ENCODE data around the gene ZNF777. TPM values are rescaled to one million over a fixed set of nuclear protein-coding genes. Genes with fewer than 3 reads are reported as not detected.

The ZNF777 gene
- total RNA-seq, 2 donors from 2014 or later, result 9.7 to 11.1 TPM

GRCh38 chr7:149420006-149420405, 40.9 kb downstream of the ZNF777 start:
- Histone ChIP-seq H3K4me1 (ENCODE audit: control insufficient read depth, insufficient read depth, low read length) (no peaks in the 10 kb centered on the region), H3K4me3 (ENCODE audit: low read length) (no peak overlapping the region), H3K27me3 (ENCODE audit: control insufficient read depth, insufficient read depth, low read length, poor library complexity, severe bottlenecking) (no peaks in the 10 kb centered on the region), H3K36me3 (ENCODE audit: control insufficient read depth, insufficient read depth, low read length) (no peaks in the 10 kb centered on the region), H3K9me3 (ENCODE audit: control insufficient read depth, low read length) (no peaks in the 10 kb centered on the region), H3K9ac (ENCODE audit: extremely low read depth, low read length, poor library complexity, severe bottlenecking) (no peak overlapping the region), H3K27ac (ENCODE audit: low read depth, low read length) (no peak overlapping the region)
- Mint-ChIP-seq H3K36me3 (ENCODE audit: low read depth) (no peaks in the 10 kb centered on the region), H3K9me3 (no peaks in the 10 kb centered on the region), H3K4me1 (peaks cover 11% of the 10 kb centered on the region), H3K27ac (no peak overlapping the region), H3K27me3 (ENCODE audit: insufficient read depth) (peaks cover 19% of the 10 kb centered on the region), H3K4me3 (no peak overlapping the region)
- WGBS, 2 experiments (ENCODE audit: insufficient coverage in 1 of 2, insufficient read length in 1 of 2), result 88 to 100% methylated on average over 3 of the region's 3 CpGs
- DNase-seq, result no peak
- no peak for TF ChIP-seq CTCF (conservative IDR thresholded peaks at IDR 0.05)

GRCh38 chr7:149415391-149416071, 45.3 kb downstream of the ZNF777 start:
- peaks cover 4% of the 10 kb centered on the region for H3K4me1 Mint-ChIP-seq
- H3K9me3 Mint-ChIP-seq, result peaks cover 3% of the 10 kb centered on the region
- H3K4me3 Mint-ChIP-seq, result peak overlapping the region; percentile 68
- H3K36me3 Mint-ChIP-seq (ENCODE audit: low read depth), result no peaks in the 10 kb centered on the region
- H3K4me3 ChIP-seq (ENCODE audit: low read length), result peak overlapping the region; percentile 70
- no peak for DNase-seq
- H3K9ac ChIP-seq (ENCODE audit: extremely low read depth, low read length, poor library complexity, severe bottlenecking), result no peak overlapping the region
- H3K27me3 ChIP-seq (ENCODE audit: control insufficient read depth, insufficient read depth, low read length, poor library complexity, severe bottlenecking), result peaks cover 5% of the 10 kb centered on the region
- 44 to 64% methylated on average over 18 to 26 of the region's 26 CpGs for WGBS, 2 experiments (ENCODE audit: insufficient coverage in 1 of 2, insufficient read length in 1 of 2)
- H3K9me3 ChIP-seq (ENCODE audit: control insufficient read depth, low read length), result no peaks in the 10 kb centered on the region
- no peaks in the 10 kb centered on the region for H3K4me1 ChIP-seq (ENCODE audit: control insufficient read depth, insufficient read depth, low read length)
- H3K27ac ChIP-seq (ENCODE audit: low read depth, low read length), result no peak overlapping the region
- TF ChIP-seq CTCF (conservative IDR thresholded peaks at IDR 0.05), result no peak
- no peaks in the 10 kb centered on the region for H3K36me3 ChIP-seq (ENCODE audit: control insufficient read depth, insufficient read depth, low read length)
- peaks cover 11% of the 10 kb centered on the region for H3K27me3 Mint-ChIP-seq (ENCODE audit: insufficient read depth)
- peak overlapping the region; percentile 52 for H3K27ac Mint-ChIP-seq

GRCh38 chr7:149414745-149415390, 46.0 kb downstream of the ZNF777 start:
- H3K9me3 Mint-ChIP-seq, result peaks cover 3% of the 10 kb centered on the region
- Histone ChIP-seq H3K9ac (ENCODE audit: extremely low read depth, low read length, poor library complexity, severe bottlenecking) (no peak overlapping the region), H3K27me3 (ENCODE audit: control insufficient read depth, insufficient read depth, low read length, poor library complexity, severe bottlenecking) (peaks cover 5% of the 10 kb centered on the region), H3K4me3 (ENCODE audit: low read length) (peak overlapping the region; percentile 70), H3K4me1 (ENCODE audit: control insufficient read depth, insufficient read depth, low read length) (no peaks in the 10 kb centered on the region), H3K9me3 (ENCODE audit: control insufficient read depth, low read length) (no peaks in the 10 kb centered on the region), H3K27ac (ENCODE audit: low read depth, low read length) (no peak overlapping the region), H3K36me3 (ENCODE audit: control insufficient read depth, insufficient read depth, low read length) (no peaks in the 10 kb centered on the region)
- H3K4me1 Mint-ChIP-seq, result peaks cover 4% of the 10 kb centered on the region
- peak; percentile 96 for DNase-seq
- peak overlapping the region; percentile 52 for H3K27ac Mint-ChIP-seq
- 4% methylated on average over 16 to 36 of the region's 36 CpGs for whole genome bisulfite sequencing, 2 experiments (ENCODE audit: insufficient coverage in 1 of 2, insufficient read length in 1 of 2)
- no peak for TF ChIP-seq CTCF (conservative IDR thresholded peaks at IDR 0.05)
- no peaks in the 10 kb centered on the region for H3K36me3 Mint-ChIP-seq (ENCODE audit: low read depth)
- peak overlapping the region; percentile 68 for H3K4me3 Mint-ChIP-seq
- peaks cover 11% of the 10 kb centered on the region for H3K27me3 Mint-ChIP-seq (ENCODE audit: insufficient read depth)
